Ishikawa (cell line): ENCODE measurements around the gene MLC1.

Experiments used
- CEBPB ChIP-seq: IDR thresholded peaks from 2 replicates; pipeline ENCODE4 v1.6.1; 2012
- CREB1 ChIP-seq: IDR thresholded peaks from 2 replicates; pipeline ENCODE4 v1.6.1; 2012; ENCODE audit warnings: low read depth
- EGR1 ChIP-seq: IDR thresholded peaks from 2 replicates; pipeline ENCODE4 v1.6.1; 2012
- EP300 ChIP-seq: IDR thresholded peaks from 2 replicates; pipeline ENCODE4 v1.6.1; 2012; ENCODE audit warnings: borderline replicate concordance
- FOXM1 ChIP-seq: IDR thresholded peaks from 2 replicates; pipeline ENCODE4 v1.6.1; 2012; ENCODE audit warnings: low read depth, borderline replicate concordance
- MAX ChIP-seq: IDR thresholded peaks from 2 replicates; pipeline ENCODE4 v1.6.1; 2012
- NFIC ChIP-seq: IDR thresholded peaks from 2 replicates; pipeline ENCODE4 v1.6.1; 2012
- RAD21 ChIP-seq: IDR thresholded peaks from 2 replicates; pipeline ENCODE4 v1.6.1; 2012; ENCODE audit warnings: low read depth
- REST ChIP-seq: IDR thresholded peaks from 2 replicates; pipeline ENCODE4 v1.6.1; 2012; ENCODE audit warnings: low read depth, mild to moderate bottlenecking
- TAF1 ChIP-seq: IDR thresholded peaks from 2 replicates; pipeline ENCODE4 v1.6.1; 2012; ENCODE audit warnings: low read depth, mild to moderate bottlenecking
- TCF12 ChIP-seq: IDR thresholded peaks from 2 replicates; pipeline ENCODE4 v1.6.1; 2012; ENCODE audit warnings: low read depth
- TEAD4 ChIP-seq: IDR thresholded peaks from 2 replicates; pipeline ENCODE4 v1.6.1; 2012
- USF1 ChIP-seq: IDR thresholded peaks from 2 replicates; pipeline ENCODE4 v1.6.1; 2012
- YY1 ChIP-seq: IDR thresholded peaks from 2 replicates; pipeline ENCODE4 v1.6.1; 2012; ENCODE audit warnings: low read depth
- ZBTB7A ChIP-seq: IDR thresholded peaks from 2 replicates; pipeline ENCODE4 v1.6.1; 2012; ENCODE audit warnings: low read depth

The MLC1 gene

GRCh38 chr22:50049299-50050195, 35.7 kb downstream of the MLC1 start:
- no peak for TF ChIP-seq TCF12
- no peak for TF ChIP-seq CREB1
- no peak for TF ChIP-seq NFIC
- TF ChIP-seq EGR1: no peak
- no peak for TF ChIP-seq RAD21
- TF ChIP-seq FOXM1: no peak
- no peak for TF ChIP-seq YY1
- no peak for TF ChIP-seq ZBTB7A
- no peak for TF ChIP-seq TEAD4
- no peak for TF ChIP-seq MAX
- no peak for TF ChIP-seq EP300
- TF ChIP-seq USF1: no peak
- no peak for TF ChIP-seq CEBPB

GRCh38 chr22:50048836-50049235, 36.4 kb downstream of the MLC1 start:
- no peak for TF ChIP-seq EGR1
- no peak for TF ChIP-seq FOXM1
- TF ChIP-seq USF1: no peak
- no peak for TF ChIP-seq MAX

GRCh38 chr22:50048061-50048765, 37.0 kb downstream of the MLC1 start:
- TF ChIP-seq RAD21 (no peak), ZBTB7A (no peak), USF1 (no peak), REST (no peak), CEBPB (no peak)

GRCh38 chr22:50047346-50047745, 37.9 kb downstream of the MLC1 start:
- TF ChIP-seq YY1: no peak
- TF ChIP-seq REST: no peak
- TF ChIP-seq TAF1: no peak
- TF ChIP-seq MAX: no peak
- TF ChIP-seq NFIC: no peak
- TF ChIP-seq FOXM1: no peak
- TF ChIP-seq RAD21: no peak
- no peak for TF ChIP-seq USF1
- no peak for TF ChIP-seq TCF12
- TF ChIP-seq CEBPB: no peak
- no peak for TF ChIP-seq ZBTB7A
- TF ChIP-seq EGR1: no peak
- no peak for TF ChIP-seq CREB1
- no peak for TF ChIP-seq EP300
- no peak for TF ChIP-seq TEAD4
